GM03348 (cell line): ENCODE results near the gene JPH4.

ENCODE experiments used
- DNase-seq: peaks from one replicate; pipeline ENCODE4 v3.0.0; 2012; ENCODE audit warnings: low spot score

JPH4 gene

DNA sequence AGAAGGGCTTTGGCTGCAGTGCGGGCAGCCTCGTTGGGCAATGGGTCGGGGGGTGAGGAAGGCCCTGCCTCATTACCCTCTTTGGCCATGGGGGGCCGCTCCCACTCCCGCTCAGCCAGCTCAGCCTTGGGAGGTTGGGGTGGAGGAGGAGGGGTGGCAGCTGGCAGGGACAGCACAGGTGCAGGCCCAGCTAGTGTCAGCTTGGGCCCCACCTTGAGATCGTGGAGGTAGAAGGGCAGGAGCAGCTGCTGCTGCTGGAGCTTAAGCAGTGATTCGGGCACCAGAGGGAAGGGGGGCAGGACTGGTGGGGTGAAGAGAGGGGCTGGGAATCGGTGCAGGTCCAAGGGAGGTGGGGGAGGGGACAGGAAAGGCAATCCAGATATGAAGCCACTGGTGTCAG is 53.0 kb downstream of the JPH4 start:
- DNase-seq, result no peak

DNA sequence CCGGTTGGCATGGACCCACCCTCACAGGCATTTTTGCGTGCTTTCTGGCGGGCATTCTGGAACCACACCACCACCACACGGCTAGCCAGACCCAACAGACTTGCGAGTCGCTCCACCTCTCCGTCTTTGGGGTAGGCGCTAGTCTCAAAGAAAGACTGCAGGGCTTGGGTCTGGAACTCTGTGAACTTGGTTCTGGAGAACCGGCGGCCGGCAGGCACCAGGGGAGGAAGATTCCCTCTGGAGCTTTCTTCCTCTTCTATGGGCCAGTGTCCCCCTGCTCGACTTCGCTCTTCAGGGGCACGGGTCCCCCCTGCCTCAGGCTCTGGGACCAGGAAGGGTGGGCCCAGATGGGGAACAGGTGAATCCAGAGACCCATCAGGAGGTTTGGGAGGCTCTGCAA is 53.6 kb downstream of the JPH4 start:
- DNase-seq, result no peak

DNA sequence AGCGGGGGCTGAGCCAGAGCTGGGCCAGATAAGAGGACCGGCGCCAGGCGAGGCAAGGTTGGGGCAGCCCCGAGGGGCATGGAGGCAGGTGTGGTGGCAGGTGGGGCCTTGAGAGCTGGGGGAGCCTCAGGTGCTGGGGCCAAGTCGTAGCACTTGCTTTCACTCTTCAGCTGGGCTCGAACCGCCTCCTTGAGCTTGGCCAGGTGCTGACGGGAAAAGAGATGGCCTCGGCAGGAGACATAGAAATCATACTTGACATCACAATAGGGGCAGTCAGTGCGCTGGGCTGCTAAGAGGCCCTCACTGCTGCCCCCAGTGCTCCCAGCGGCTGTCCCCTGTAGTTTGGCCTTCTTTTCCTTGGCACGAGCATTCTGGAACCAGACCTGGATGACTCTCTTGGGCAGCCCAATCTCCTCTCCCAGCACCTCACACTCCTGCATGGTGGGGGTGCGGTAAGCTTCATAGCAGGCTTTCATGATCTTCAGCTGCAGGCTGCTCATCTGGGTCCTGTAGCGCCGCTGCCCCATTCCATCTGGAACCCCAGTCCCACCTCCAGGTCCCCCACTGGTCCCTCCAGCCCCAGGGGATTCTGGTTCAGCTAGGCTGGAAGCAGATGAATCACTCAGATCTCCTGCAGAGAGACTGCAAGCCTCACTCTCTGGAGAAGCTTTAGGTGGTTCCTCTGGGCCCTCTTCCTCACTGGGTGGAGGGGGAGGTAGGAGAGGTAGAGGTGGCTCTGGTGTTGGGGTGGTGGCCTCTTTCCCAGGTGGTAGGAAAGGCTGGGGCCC is 55.2 kb downstream of the JPH4 start:
- no peak for DNase-seq

DNA sequence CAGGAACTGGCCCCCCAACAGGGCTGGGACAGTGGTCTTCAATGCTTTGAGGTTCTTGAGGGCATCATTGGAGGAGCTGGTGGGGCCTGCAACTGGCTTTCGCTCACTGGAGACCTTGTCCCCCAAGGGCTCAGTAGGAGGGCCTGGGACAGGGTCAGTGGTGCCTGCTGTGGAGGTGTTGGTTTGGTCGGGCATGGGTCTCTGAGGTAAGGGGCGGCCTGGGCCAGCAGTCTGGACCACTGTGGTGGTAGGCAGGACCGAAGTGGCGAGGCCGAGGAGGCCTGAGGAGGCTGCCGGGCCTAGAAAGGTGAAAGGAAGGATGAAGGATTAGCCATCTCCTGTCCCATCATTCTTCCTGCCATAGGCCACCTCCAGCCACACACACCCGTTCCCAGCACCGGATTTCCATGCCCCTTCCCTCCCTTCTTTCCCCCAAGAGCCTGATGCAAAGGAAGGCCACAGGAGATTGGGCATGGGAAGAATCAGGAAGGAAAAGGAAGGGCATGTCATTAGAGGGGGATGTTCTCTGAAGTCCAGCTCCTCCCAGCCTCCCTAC is 55.9 kb downstream of the JPH4 start:
- DNase-seq, result no peak

DNA sequence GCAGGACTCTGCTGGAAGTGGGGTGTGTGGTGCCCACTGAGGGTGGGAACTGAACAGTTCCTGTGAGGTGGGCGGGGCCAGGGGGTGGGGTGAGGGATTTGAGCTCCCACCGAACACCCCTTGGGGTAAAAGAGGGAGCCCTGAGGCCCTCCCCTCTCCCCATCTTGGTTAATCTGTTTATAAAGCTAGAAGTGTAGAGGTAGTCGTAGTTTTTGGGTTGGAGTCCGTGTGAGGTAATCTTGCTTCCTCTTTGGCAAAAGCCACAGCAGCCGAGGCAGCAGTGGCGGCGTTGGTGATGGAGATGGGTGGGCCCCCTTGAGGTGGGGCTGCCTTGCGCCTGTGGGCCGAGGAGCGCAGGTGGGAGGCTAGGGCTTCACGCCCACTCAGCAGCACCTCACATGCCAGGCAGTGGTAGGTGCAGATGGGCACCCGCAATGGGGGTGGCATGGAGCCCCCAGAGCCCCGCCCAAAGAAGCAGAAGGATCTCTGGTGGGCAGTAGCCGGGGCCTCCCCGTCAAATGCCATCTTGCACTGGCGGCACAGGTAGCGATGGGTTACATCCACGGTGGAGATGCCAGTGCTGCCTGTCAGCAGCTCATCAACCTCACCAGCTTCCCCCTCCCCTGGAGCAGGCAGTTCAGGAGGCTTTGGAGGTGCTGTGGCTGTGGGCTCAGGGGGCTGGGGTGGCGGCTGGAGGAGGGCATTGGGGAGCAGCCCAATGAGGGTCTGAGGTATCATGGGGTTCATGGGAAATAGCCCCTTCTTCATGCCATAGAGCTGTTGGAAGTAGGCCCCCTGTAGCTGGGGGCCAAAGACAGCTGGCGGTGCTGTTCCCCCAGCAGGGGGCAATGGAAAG is 56.6 kb downstream of the JPH4 start:
- DNase-seq, result no peak

DNA sequence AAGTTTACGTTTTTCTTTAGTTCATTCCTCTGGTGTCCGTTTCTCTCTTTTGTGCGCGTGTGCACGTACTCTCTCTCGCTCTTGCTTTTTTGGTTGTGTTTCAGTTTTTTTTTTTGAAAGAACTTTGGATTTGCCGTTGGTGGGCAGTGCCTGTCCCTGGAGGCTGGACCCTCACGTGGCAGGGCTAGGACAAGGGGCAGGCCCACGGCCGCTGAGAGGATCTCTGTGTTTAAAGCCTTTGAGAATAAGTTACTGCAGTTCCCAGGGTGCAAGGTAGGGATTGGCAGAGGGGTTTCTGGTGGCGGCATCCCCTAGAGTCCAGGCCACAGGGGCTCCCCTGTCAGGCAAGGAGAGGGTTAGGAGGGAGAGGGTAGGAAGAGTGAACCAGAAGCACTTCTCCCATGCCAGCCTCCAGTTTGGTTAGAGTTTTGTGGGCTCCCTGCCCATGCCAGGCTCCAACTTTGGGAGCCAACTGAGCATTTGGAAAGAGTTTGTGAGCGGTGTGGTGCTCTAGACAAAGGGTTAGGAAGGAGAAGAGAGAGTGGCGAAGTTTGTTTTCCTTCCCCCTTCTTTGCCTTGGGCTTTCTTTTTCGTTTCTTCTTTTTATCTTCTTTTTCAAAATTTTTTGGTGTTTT is 57.6 kb downstream of the JPH4 start:
- no peak for DNase-seq

DNA sequence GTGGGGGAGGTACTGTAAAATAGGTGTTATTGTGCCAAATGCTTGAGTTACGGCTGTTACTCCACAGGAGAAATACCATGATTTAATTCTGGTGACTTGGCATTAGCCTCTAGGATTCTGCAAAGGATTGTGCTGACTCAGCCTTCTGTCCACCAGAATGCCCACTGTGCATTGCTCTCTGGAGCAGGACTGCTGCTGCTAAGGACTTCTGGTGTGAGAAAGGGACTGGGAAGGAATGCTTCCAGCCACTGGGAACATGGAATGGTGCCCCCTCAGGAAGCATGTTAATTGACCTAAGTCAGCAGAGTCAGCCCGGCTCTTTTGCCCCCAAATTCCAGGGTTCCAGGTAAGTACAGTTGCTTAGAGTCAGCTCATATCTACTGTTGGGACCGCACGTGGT is 59.9 kb downstream of the JPH4 start:
- DNase-seq, result no peak
